Measurements from ENCODE around the gene HMX3. TPM values are rescaled to one million over a fixed set of nuclear protein-coding genes. Genes with fewer than 3 reads are reported as not detected.

The HMX3 gene
- total and polyA plus RNA-seq, 8 donors, result 0.07 to 0.53 (median 0.29) TPM; not detected in 5

DNA sequence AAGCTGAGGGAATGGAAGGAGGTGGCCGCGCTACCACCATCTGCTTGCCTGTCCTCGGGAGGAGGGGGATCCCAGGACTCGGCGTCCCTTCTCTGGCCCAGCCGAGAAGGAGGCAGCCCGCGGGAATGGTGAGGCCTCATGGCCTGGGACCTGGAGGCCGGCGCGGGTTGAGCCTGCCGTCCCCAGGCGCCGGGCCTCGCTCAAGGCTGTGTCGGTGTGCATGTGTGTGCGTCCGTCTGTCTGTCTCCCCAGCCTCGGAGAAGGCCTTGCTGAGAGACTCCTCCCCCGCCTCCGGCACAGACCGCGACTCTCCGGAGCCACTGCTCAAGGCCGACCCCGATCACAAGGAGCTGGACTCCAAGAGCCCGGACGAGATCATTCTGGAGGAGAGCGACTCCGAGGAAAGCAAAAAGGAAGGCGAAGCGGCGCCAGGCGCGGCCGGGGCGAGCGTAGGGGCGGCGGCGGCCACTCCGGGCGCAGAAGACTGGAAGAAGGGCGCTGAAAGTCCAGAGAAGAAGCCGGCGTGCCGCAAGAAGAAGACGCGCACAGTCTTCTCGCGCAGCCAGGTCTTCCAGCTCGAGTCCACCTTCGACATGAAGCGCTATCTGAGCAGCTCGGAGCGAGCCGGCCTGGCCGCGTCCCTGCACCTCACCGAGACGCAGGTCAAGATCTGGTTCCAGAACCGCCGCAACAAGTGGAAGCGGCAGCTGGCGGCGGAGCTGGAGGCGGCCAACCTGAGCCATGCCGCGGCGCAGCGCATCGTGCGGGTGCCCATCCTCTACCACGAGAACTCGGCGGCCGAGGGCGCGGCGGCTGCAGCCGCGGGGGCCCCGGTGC is 1.3 kb downstream of the HMX3 start:
- TF ChIP-seq, protein P1, sequence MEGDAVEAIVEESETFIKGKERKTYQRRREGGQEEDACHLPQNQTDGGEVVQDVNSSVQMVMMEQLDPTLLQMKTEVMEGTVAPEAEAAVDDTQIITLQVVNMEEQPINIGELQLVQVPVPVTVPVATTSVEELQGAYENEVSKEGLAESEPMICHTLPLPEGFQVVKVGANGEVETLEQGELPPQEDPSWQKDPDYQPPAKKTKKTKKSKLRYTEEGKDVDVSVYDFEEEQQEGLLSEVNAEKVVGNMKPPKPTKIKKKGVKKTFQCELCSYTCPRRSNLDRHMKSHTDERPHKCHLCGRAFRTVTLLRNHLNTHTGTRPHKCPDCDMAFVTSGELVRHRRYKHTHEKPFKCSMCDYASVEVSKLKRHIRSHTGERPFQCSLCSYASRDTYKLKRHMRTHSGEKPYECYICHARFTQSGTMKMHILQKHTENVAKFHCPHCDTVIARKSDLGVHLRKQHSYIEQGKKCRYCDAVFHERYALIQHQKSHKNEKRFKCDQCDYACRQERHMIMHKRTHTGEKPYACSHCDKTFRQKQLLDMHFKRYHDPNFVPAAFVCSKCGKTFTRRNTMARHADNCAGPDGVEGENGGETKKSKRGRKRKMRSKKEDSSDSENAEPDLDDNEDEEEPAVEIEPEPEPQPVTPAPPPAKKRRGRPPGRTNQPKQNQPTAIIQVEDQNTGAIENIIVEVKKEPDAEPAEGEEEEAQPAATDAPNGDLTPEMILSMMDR (IDR thresholded peaks at IDR 0.05), result no peak
- ATAC-seq (no peak), DNase-seq (peak in 1 of 6 donors; percentile 71), FAIRE-seq (no peak)
- intact Hi-C loops (cut with DNase I), result loop anchor here in 2 of 3 donors (10.0 kb wide), 2 partner anchors 248 to 428 kb away; no protein-coding TSS in a partner anchor
- Histone ChIP-seq H3K27ac (no peak overlapping the region), H3K27me3 (peaks cover 11 to 83% (median 36%) of the 10 kb centered on the region in 4 donors), H3K4me3 (peak overlapping the region in 1 of 4 donors; percentile 38), H3K4me1 (peaks cover 0 to 32% (median 11%) of the 10 kb centered on the region in 3 donors), H3K36me3 (no peaks in the 10 kb centered on the region), H3K9me3 (no peaks in the 10 kb centered on the region)
- 3 to 4% methylated on average over 68 to 83 of the region's 83 CpGs for WGBS, 2 donors

DNA sequence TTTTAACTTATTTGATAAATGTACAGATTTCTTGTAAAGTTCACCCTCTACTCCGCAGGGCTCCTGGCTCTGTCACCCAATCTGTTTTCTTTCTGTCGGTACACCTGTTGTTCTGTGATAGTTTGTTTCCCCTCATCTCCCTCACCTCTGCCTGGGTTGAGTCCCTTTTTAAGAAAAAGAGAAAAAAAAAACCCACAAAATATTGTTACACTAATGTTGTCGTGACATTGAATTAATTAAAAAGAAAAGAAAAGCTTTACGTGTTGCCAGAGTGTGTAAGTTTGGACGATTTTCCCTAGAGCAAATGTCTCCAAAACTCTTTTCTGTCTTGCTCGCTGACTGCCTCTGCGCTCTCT is 3.4 kb downstream of the HMX3 start:
- no peak for FAIRE-seq

DNA sequence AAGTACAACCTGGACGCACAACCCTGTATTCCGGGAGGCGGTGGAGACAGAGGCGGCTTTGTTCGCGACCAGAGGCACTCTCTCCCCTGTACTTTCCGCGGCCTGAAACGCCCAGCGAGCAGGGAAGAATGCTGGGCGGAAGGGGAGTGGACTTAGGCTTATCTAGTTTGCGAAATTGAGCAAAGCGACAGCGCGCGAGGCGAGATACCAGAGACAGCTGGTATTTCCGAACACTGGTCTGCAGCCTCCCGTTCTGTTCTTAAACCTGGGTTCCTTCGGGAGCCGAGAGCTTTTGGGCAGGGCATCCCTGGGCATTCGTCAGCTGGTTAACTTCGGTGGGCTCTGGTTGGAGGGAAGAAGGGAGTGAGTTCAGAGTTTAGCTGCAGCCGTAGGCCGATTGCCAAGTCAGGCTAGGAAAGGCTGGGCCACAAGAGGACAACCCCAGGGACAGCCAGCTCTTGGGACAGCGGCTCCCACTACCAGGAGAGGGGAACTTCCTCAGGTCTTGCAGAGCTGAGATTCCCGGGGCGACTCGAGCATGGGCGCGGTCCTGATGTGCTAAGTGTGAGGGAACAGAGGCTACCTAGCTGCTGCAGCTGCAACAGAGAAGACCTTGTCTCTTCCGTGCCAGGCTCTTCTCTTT is 3.9 kb downstream of the HMX3 start:
- intact Hi-C loops (cut with DNase I), result loop anchor here in 2 of 3 donors (10.0 kb wide), 2 partner anchors 245 to 425 kb away; no protein-coding TSS in a partner anchor
- peak in 5 of 6 donors; percentile 49 to 71 (median 59) for DNase-seq
- WGBS, 2 donors, result 2 to 4% methylated on average over 29 to 32 of the region's 32 CpGs
- H3K4me1 ChIP-seq, result peaks cover 0 to 27% (median 11%) of the 10 kb centered on the region in 3 donors
- ATAC-seq, result peak; percentile 71 to 88 (median 82)
- H3K36me3 ChIP-seq, result no peaks in the 10 kb centered on the region
- peaks cover 11 to 74% (median 36%) of the 10 kb centered on the region in 4 donors for H3K27me3 ChIP-seq
- TF ChIP-seq, protein P1 (IDR thresholded peaks at IDR 0.05), result no peak
- no peak overlapping the region for H3K27ac ChIP-seq
- H3K4me3 ChIP-seq, result peak overlapping the region in 1 of 4 donors; percentile 3
- FAIRE-seq, result no peak
- H3K9me3 ChIP-seq, result no peaks in the 10 kb centered on the region

More for the DNA sequence above, 3.4 kb downstream of the HMX3 start:
- peaks cover 11 to 73% (median 38%) of the 10 kb centered on the region in 4 donors for H3K27me3 ChIP-seq
- 9% methylated on average over 7 of the region's 7 CpGs for WGBS, 2 donors
- peaks cover 0 to 27% (median 11%) of the 10 kb centered on the region in 3 donors for H3K4me1 ChIP-seq
- TF ChIP-seq, protein P1 (IDR thresholded peaks at IDR 0.05), result no peak
- intact Hi-C loops (cut with DNase I), result loop anchor here in 2 of 3 donors (10.0 kb wide), 2 partner anchors 246 to 426 kb away; no protein-coding TSS in a partner anchor
- H3K36me3 ChIP-seq, result no peaks in the 10 kb centered on the region
- H3K9me3 ChIP-seq, result no peaks in the 10 kb centered on the region
- no peak for ATAC-seq
- no peak overlapping the region for H3K27ac ChIP-seq
- no peak for DNase-seq
- H3K4me3 ChIP-seq, result peak overlapping the region in 1 of 4 donors; percentile 3

DNA sequence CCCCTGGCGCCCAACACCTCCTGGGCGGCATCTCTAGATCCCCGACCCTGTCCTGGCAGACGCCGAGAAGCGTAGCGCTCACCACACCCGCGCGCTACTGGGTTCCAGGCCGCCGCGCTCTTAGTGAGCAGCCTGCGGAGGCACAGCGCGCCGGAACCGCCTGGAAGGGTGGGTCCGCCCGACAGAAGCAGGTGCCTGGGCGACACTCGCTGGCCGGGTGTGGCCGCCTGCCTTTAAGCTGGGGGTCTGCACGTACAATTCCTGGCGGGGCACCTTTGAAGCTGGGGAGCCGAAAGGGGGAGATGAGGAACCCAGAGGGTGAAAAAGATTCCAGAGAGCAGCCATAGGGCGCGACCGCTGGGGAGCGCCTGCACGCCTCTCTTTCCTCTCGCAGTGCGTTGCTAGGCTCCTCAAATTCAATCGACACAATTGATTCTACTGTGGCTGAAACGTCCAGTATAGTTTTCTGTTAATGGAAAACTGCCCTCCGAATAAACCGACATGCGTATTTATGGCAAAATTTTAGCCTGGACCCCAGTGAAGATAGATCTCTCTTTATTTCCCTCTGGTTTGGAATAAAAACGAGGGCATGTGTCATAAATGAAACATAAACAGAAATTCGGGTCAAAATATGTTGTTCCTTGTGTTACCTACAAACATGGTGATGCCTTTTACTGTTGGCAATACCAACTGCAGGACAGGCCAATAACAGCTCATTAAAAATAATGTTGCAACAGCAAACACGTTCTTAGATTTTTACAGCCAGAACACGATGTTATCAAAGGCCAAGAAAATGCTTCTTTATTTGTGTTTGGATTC is 4.6 kb downstream of the HMX3 start:
- H3K4me1 ChIP-seq, result peaks cover 0 to 24% (median 11%) of the 10 kb centered on the region in 3 donors
- ATAC-seq (peak in 2 of 4 donors; percentile 10 to 17), DNase-seq (peak in 1 of 6 donors; percentile 55)

More for the DNA sequence above, 4.6 kb downstream of the HMX3 start:
- Histone ChIP-seq H3K4me3 (peak overlapping the region in 1 of 4 donors; percentile 3), H3K36me3 (no peaks in the 10 kb centered on the region), H3K27me3 (peaks cover 11 to 74% (median 32%) of the 10 kb centered on the region in 4 donors), H3K9me3 (no peaks in the 10 kb centered on the region), H3K27ac (no peak overlapping the region)
- intact Hi-C loops (cut with DNase I), result no loop called here
- FAIRE-seq, result no peak
- WGBS, 2 donors, result 3 to 5% methylated on average over 42 to 43 of the region's 43 CpGs
- TF ChIP-seq, protein P1 (IDR thresholded peaks at IDR 0.05), result no peak
